Endothelial cell of umbilical vein (primary cell): ENCODE measurements around the gene PFDN1. TPM values are rescaled to one million over a fixed set of nuclear protein-coding genes. Genes with fewer than 3 reads are reported as not detected.

ENCODE experiments used
- BruUV-seq: library from RNA; stranded (reverse); fragments of 400-500 nt; replicated peaks from 2 replicates; lab custom pipeline; 2021; lab: Mats Ljungman, UMichigan
- CTCF ChIA-PET: fragments of 300-600, 350-600 bp; sonication (Branson Sonifier 250); formaldehyde crosslinking; loops from one replicate; lab custom pipeline; 2021; ENCODE audit warnings: antibody characterized with exemption, inconsistent platforms; lab: Charles Lee
- POLR2A ChIA-PET: fragments of 300-600, 350-600 bp; sonication (Branson Sonifier 250); formaldehyde crosslinking; loops from one replicate; lab custom pipeline; 2021; ENCODE audit warnings: antibody characterized with exemption, inconsistent platforms; lab: Charles Lee
- DNase-seq: peaks from one replicate; pipeline ENCODE4 v3.0.0-alpha.2; 2011; ENCODE audit warnings: low read depth, low spot score
- FAIRE-seq: peaks from 2 replicates; lab custom pipeline; 2011; peaks lifted over from hg19 to GRCh38; lab: Jason Lieb, UNC
- H2AFZ ChIP-seq: 2 replicates; pipeline ENCODE4 v1.6.0; 2012; ENCODE audit warnings: low read depth, low read length, control low read depth, inconsistent platforms
- H3K27ac ChIP-seq: 2 replicates; pipeline ENCODE4 v1.5.1; 2011; ENCODE audit warnings: low read depth, mild to moderate bottlenecking, control low read depth, low read length, moderate library complexity; ENCODE audit not compliant: insufficient read depth
- H3K27me3 ChIP-seq, 2 experiments: 2 replicates each; pipeline versions ENCODE4 v1.6.0 to v1.6.1; 2011; ENCODE audit warnings: low read length in 2 of 2, mixed read lengths in 1 of 2; ENCODE audit not compliant: control insufficient read depth in 2 of 2, insufficient read depth in 2 of 2
- H3K36me3 ChIP-seq, 2 experiments: 2 replicates in 1 of 2; 3 replicates in 1 of 2; pipeline ENCODE4 v1.5.1; 2011; ENCODE audit warnings: low read length in 2 of 2, mild to moderate bottlenecking in 1 of 2, moderate library complexity in 1 of 2; ENCODE audit not compliant: control insufficient read depth in 2 of 2, insufficient read depth in 2 of 2; ENCODE audit errors: extremely low read depth in 1 of 2
- H3K4me1 ChIP-seq: 3 replicates; pipeline ENCODE4 v1.5.1; 2011; ENCODE audit warnings: mild to moderate bottlenecking, low read length; ENCODE audit not compliant: control insufficient read depth, insufficient read depth; ENCODE audit errors: extremely low read depth
- H3K4me2 ChIP-seq: 2 replicates; pipeline ENCODE4 v1.6.1; 2011; ENCODE audit warnings: low read length, control low read depth, mixed read lengths; ENCODE audit not compliant: insufficient read depth
- H3K4me3 ChIP-seq, 3 experiments: fragments of 200-600 bp in 1 of 3; sonication (generic), shearing (Covaris generic) in 1 of 3; replicated peaks in 1 of 3; 2 replicates each; pipeline ENCODE4 v1.5.1; 2011 to 2016; ENCODE audit warnings: control low read depth in 3 of 3, low read length in 3 of 3, mild to moderate bottlenecking in 2 of 3, inconsistent platforms in 1 of 3, low read depth in 1 of 3, moderate library complexity in 1 of 3; ENCODE audit not compliant: insufficient read depth in 1 of 3
- H3K79me2 ChIP-seq: 2 replicates; pipeline ENCODE4 v1.6.0; 2012; ENCODE audit warnings: low read length, inconsistent platforms; ENCODE audit not compliant: control insufficient read depth, insufficient read depth
- H3K9ac ChIP-seq: replicated peaks from 2 replicates; pipeline ENCODE3; 2011; ENCODE audit warnings: low read length, control low read depth; ENCODE audit not compliant: insufficient read depth; ENCODE audit errors: extremely low read depth
- H3K9me1 ChIP-seq: replicated peaks from 3 replicates; pipeline ENCODE4 v1.6.0; 2011; ENCODE audit warnings: mild to moderate bottlenecking, low read length; ENCODE audit not compliant: control insufficient read depth, insufficient read depth; ENCODE audit errors: extremely low read depth
- H3K9me3 ChIP-seq: replicated peaks from 2 replicates; pipeline ENCODE4 v1.5.1; 2012; ENCODE audit warnings: low read length, inconsistent platforms; ENCODE audit not compliant: control insufficient read depth, insufficient read depth
- H4K20me1 ChIP-seq: replicated peaks from 2 replicates; pipeline ENCODE3; 2011; ENCODE audit warnings: mild to moderate bottlenecking, low read length; ENCODE audit not compliant: control insufficient read depth, insufficient read depth; ENCODE audit errors: extremely low read depth
- EZH2 ChIP-seq: IDR thresholded peaks from 2 replicates; pipeline ENCODE4 v1.6.1; 2012; ENCODE audit warnings: borderline replicate concordance, low read depth, mild to moderate bottlenecking, moderate library complexity, low read length, inconsistent platforms; ENCODE audit not compliant: severe bottlenecking
- FOS ChIP-seq: IDR thresholded peaks from 2 replicates; pipeline ENCODE4 v1.6.1; 2011; ENCODE audit warnings: mild to moderate bottlenecking, low read length, moderate library complexity, borderline replicate concordance; ENCODE audit not compliant: insufficient read depth
- GATA2 ChIP-seq: IDR thresholded peaks from 2 replicates; pipeline ENCODE4 v1.7.0; 2011; ENCODE audit warnings: low read depth, mild to moderate bottlenecking, moderate library complexity, mixed read lengths, low read length; ENCODE audit not compliant: insufficient read length, insufficient read depth
- JUN ChIP-seq: IDR thresholded peaks from 2 replicates; pipeline ENCODE4 v1.6.1; 2011; ENCODE audit warnings: borderline replicate concordance, low read depth; ENCODE audit not compliant: insufficient read length, insufficient read depth
- MAX ChIP-seq: IDR thresholded peaks from 2 replicates; pipeline ENCODE4 v1.6.1; 2011; ENCODE audit not compliant: insufficient read depth, insufficient read length
- MYC ChIP-seq: IDR thresholded peaks from one replicate; pipeline ENCODE4 v1.6.1; 2011; ENCODE audit warnings: mild to moderate bottlenecking, low read depth, low read length
- POLR2A ChIP-seq: IDR thresholded peaks from 2 replicates; pipeline ENCODE4 v1.6.1; 2012; ENCODE audit warnings: low read depth, mild to moderate bottlenecking, control low read depth, low read length
- POLR2AphosphoS5 ChIP-seq: IDR thresholded peaks from 2 replicates; pipeline ENCODE4 v1.6.1; 2012; ENCODE audit warnings: low read depth, mild to moderate bottlenecking, control low read depth, low read length, moderate library complexity; ENCODE audit not compliant: insufficient read depth
- dilution Hi-C: fragments of 300-500 bp; cut with MboI; formaldehyde crosslinking; loops from one replicate; pipeline ENCODE4 v1.15.0; 2019; ENCODE audit warnings: low sequenced_read_pairs; ENCODE audit not compliant: extremely low pct_ligation_motif_present
- intact Hi-C: fragments of 100-400 bp; cut with micrococcal nuclease; formaldehyde crosslinking; loops from one replicate; pipeline ENCODE4 v1.10.0; 2022
- polyA plus RNA-seq, 4 experiments: library from polyadenylated mRNA; depleted of rRNA in 3 of 4; stranded (reverse) in 3 of 4; unstranded in 1 of 4; fragments of >200 nt; gene quantifications; 2 replicates each; pipeline versions ENCODE4 v1.2.1 to v1.2.3, GENCODE V29; 2011 to 2012; ENCODE audit warnings: missing spikeins in 1 of 4
- total RNA-seq: library from RNA; stranded (reverse); gene quantifications from 2 replicates; pipeline ENCODE4 v1.2.3, GENCODE V29; 2021
- TF ChIP-seq, protein P1 (sequence below), 2 donors: IDR thresholded peaks; 1 replicate in 1 of 2; 2 replicates in 1 of 2; pipeline ENCODE4 v1.5.1; 2011; ENCODE audit warnings: low read length in 2 of 2, mild to moderate bottlenecking in 2 of 2, moderate library complexity in 2 of 2, control low read depth in 1 of 2, inconsistent platforms in 1 of 2, low read depth in 1 of 2; ENCODE audit not compliant: insufficient read depth in 1 of 2; ENCODE audit errors: extremely low read depth in 1 of 2

Gene PFDN1
- total and polyA plus RNA-seq, 2 donors (not counting 3 experiments of a cell fraction or from before 2014, with no cell fraction given), result 107 to 158 TPM

GRCh38 chr5:140224658-140225057 is 78.2 kb downstream of the PFDN1 start:
- Histone ChIP-seq H3K27ac (no peak overlapping the region), H3K4me3 (no peak overlapping the region), H3K79me2 (no peaks in the 10 kb centered on the region), H3K9ac (no peak overlapping the region), H3K9me3 (no peaks in the 10 kb centered on the region), H2AFZ (no peak overlapping the region), H3K36me3 (no peaks in the 10 kb centered on the region), H3K27me3 (no peaks in the 10 kb centered on the region), H4K20me1 (no peaks in the 10 kb centered on the region), H3K4me1 (peaks cover 6% of the 10 kb centered on the region), H3K9me1 (no peaks in the 10 kb centered on the region), H3K4me2 (no peak overlapping the region)
- FAIRE-seq (no peak), DNase-seq (no peak)
- no TSS peak for BruUV-seq
- intact Hi-C loops (no loop called here), dilution Hi-C loops (no loop called here)
- TF ChIP-seq FOS (no peak), MYC (no peak), POLR2A (no peak), GATA2 (no peak), POLR2AphosphoS5 (no peak), MAX (no peak), EZH2 (no peak), JUN (no peak)
- TF ChIP-seq, protein P1, sequence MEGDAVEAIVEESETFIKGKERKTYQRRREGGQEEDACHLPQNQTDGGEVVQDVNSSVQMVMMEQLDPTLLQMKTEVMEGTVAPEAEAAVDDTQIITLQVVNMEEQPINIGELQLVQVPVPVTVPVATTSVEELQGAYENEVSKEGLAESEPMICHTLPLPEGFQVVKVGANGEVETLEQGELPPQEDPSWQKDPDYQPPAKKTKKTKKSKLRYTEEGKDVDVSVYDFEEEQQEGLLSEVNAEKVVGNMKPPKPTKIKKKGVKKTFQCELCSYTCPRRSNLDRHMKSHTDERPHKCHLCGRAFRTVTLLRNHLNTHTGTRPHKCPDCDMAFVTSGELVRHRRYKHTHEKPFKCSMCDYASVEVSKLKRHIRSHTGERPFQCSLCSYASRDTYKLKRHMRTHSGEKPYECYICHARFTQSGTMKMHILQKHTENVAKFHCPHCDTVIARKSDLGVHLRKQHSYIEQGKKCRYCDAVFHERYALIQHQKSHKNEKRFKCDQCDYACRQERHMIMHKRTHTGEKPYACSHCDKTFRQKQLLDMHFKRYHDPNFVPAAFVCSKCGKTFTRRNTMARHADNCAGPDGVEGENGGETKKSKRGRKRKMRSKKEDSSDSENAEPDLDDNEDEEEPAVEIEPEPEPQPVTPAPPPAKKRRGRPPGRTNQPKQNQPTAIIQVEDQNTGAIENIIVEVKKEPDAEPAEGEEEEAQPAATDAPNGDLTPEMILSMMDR (IDR thresholded peaks at IDR 0.05; ENCODE audit: extremely low read depth in 1 of 2, insufficient read depth in 1 of 2, low read depth in 1 of 2, low read length in 2 of 2), result no peak
- POLR2A ChIA-PET, result no interaction called here
- CTCF ChIA-PET, result interaction anchor here (1.4 to 1.6 kb wide), 2 partner anchors 20 to 148 kb away, joined by 3 to 4 read pairs; no protein-coding TSS in a partner anchor
